Medulla oblongata (tissue), 1 donor: ENCODE measurements around the gene ASTN2.
"Not testable (repeated sequence)": the region's sequence is repeated elsewhere in the genome, so short reads cannot be mapped to it uniquely, and the experiment has no call there.

Source experiments
- DNase-seq: peaks from one replicate; pipeline ENCODE4 v3.0.0-alpha.2; 2015; ENCODE audit errors: extremely low spot score

The ASTN2 gene

DNA sequence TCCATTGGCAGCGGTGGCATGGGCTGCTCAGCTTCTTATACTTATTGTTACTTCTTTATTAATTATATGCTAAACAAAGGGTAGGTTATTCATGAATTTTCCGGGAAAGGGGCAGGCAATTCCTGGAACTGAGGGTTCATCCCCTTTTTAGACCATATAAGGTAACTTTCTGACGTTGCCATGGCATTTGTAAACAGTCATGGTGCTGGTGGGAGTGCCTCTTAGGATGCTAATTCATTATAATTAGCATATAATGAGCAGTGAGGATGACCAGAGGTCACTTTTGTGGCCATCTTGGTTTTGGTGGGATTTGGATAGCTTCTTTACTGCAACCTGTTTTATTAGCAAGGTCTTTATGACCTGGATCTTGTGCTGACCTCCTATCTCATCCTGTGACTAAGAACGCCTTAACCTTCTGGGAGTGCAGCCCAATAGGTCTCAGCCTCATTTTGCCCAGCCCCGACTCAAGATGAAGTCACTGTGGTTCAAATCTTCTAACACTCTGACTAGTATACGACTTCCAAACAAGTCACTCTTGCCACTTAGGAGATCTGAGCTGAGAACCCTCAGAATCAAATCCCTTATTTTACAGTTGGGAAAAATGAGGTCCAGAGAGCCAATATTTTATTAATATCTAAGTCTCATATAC lies 490.3 kb downstream of the ASTN2 start:
- no peak for DNase-seq

DNA sequence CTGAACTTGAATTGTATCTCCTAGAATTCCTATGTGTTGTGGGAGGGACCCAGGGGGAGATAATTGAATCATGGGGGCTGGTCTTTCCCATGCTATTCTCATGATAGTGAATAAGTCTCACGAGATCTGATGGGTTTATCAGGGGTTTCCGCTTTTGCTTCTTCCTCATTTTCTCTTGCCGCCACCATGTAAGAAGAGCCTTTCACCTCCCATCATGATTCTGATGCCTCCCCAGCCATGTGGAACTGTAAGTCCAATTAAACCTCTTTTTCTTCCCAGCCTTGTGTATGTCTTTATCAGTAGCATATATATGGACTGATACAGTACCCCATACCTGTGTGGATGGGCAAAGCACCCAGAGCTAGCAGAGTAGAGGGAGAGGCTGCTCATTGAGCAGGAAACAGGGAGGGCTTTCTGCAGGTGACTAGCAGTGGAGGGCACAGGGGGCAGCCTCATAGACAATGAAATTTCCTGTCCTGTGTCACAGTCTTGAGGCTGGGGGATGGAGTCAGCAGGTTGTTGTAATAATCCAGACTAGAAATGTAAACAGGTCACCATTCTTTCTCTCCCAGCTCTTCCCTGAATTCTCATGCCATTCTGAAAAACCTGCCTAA lies 496.9 kb downstream of the ASTN2 start:
- not testable (repeated sequence) for DNase-seq

DNA sequence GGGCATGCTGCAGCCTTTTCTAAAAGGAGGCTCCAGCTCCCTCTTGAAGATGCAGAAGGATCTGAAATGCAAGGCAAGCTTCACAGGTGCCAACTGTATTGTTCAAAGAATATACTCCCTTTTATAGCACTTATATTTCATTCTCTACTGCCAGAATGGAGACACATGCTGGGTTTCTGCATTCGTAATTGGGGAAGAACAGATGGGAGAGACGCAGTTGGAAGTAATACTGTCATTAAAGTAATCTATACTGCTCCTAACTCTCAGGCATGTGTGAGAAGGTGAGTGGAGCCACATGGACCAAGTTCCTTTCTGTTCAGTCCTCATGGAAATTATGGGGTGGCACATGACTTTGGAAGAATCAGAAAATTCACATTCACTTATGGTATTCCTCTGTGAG lies 501.3 kb downstream of the ASTN2 start:
- DNase-seq, result no peak

DNA sequence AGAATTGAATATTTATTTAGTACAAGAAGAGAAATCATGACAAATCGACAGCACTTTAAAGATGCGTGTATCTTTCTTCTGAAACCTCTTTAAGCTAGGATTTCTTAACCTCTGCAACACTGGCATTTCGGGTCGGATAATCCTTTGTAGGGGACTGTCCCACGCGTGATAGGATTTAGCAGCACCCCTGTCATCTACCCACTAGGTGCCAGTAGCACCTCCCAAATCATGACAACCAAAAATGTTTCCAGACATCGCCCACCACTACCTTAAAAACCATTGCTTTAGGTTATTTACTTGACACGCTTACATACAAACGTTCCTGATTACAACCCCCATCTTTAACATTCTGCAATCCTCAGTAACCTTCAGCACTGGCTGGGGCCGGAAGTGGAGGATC lies 504.7 kb downstream of the ASTN2 start:
- DNase-seq, result no peak

DNA sequence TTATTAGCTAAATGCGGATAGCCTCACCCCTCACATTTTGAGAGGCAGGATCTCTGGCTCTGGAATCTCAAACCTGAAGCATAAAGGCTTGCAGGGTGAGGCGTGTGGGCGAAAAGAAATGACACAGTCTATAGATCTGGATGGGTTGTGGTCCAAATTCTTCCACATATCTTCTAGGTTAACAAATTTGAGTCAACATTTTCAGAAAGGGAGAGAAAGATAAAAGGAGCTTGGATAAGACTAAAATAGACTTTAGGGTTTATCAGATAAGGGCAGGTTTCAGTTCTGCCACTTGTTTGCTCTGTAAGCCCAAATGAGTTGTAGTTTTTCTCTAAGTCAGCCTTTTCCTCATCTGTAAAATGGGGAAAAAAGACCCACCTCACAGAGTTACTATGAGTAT lies 506.9 kb downstream of the ASTN2 start:
- no peak for DNase-seq

DNA sequence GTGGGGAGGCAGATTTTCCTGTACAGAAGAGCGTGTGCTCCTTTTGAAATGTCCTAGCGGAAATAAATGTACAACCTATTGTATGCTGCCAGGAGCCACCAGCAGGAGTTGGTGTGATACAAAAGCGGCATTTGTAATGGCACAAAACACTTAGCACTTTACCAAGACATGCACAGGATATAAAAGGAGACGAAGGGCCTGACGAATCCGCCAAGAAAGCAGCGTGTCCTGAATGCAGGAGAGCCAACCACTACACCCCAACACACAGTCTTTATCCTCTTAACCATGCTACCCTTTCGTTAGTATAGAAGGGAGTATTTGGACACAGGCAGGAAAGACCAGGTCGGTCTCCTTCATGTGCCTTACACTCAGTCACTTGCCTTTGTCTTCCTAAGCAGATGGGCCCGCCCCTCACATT lies 509.7 kb downstream of the ASTN2 start:
- peak; percentile 40 for DNase-seq

DNA sequence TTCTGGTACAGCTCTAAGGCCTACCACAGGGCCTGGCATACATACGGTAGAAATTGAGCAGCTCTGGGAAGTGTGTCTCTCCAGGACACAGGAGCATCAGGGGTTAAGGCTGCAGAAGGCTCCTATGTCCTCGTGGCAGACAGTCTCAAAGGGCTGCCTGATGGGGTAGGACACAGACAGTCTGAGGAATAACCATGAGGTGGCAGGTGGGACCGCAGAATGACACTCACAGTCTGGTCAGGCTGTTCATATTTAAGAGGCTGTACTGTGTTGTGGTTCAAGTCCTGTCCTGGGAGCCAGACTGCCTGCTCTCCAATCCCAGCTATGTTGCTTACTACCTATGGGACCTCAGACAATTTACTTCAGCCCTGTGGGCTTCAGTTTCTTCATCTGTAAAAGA lies 510.7 kb downstream of the ASTN2 start:
- no peak for DNase-seq

DNA sequence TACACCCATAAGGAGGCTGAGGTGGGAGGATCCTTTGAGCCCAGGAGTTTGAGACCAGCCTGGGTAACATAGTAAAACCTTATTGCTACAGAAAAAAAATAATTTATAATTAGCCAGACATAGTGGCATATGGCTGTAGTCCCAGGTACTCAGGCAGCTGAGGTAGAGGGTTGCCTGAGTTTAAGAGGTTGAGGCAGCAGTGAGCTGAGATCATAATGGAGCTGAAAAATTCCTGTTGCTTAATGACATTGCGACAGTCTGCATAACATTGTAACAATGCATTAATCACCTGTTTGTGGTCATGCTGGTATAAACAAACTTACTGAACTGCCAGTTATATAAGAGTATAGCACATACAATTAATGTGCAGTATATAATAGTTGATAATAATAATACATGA lies 513.6 kb downstream of the ASTN2 start:
- DNase-seq, result no peak

DNA sequence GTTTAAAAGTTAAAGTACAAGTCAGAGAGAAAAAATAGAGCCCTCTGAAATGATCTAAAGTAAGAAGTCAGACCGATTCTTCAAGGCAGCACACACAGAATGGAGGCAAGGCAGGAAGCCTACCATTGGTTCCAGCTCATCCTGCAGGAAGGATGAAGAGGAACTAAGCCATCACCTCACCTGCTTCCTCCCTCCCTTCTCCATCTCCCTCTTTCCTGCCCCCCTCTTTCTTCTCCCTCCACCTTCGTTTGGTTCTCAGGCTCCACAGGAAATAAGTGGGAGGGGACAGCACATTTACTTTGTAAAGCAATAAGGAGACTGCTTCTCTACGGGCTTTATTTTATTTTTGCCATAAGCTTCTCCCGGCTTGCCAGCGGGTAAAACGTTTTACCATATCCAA lies 514.3 kb downstream of the ASTN2 start:
- DNase-seq, result no peak

DNA sequence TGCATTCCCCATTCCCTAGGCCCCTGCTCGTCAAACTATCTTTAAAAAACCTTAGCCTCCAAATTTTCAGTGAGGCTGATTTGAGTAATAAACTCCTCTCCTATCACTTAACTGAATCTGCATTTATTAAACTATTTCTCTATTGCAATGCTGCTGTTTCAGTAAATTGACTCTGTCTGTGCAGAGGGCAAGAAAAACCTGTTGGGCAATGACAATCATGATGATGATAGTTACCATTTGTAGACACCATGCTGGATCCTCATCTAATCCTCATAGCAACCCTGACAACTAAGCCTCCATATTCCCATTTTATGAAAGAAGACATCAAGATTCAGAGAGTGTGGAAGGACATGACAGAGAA lies 514.9 kb downstream of the ASTN2 start:
- no peak for DNase-seq

DNA sequence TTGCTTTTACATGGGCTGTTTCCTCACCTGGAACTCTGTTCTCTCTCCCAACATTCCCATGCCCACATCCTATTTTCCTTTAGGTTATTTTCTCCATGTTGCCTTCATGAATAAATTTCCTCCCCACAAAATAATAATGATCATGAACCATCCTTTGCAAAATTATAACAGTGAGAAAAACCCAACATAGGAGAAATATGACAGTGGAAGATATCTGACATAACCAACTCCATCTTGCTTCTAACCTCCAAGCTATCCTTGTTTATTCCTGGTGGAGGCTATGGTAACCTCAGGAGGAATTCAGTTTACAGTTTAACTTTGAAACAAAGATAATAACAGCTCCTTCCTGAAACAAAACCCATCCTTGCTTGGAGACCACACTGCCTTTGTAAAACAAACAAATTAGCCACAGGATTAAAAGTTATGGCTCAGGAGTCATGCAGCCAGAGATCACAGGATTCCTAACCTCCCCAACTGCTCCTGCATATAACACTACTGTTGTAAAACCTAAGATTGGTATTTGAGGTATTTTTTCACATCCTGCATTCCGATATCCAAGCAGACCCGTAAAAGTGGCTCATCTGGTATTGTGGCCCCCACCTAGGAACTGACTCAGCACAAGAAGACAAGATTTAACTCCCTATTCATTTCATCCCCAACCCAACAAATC lies 515.4 kb downstream of the ASTN2 start:
- no peak for DNase-seq

GRCh38 chr9:116898131-116898530 lies 516.7 kb downstream of the ASTN2 start:
- DNase-seq, result not testable (repeated sequence)

DNA sequence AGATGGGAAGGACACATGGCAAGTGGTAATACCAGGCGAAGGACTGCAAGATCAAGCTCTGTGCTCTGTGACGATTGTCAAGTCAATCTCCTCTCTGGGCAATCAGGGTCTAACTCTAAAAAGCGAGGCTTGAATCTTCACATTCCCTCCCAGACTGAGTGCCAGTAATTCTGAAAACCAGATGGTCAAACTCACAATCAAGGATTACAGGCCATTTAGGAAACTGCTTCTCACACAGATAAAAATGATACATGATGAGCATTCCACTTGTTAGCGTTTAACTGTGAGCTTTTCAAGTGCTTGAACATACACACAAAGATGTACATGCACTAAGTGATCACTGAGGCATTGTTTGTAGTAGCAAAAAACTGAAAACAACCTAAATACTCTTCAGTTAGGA lies 517.7 kb downstream of the ASTN2 start:
- no peak for DNase-seq

DNA sequence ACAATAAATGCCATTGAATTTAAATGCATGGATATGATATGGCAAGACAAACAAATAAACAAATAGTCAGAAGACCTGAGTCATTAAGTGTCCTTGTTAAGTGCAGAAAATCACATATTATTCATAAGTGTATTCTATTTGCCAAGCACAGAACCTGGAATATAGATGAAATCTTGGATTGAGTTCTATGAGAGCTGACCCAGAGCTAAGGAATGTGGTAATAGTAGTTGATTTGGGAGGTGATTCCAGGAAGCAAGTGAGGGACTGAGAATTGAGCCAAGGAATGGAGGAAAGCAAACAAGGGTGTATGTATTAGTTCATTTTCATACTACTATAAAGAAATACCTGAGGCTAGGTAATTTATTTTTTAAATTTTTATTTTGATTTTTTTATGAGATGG lies 518.9 kb downstream of the ASTN2 start:
- DNase-seq, result no peak

DNA sequence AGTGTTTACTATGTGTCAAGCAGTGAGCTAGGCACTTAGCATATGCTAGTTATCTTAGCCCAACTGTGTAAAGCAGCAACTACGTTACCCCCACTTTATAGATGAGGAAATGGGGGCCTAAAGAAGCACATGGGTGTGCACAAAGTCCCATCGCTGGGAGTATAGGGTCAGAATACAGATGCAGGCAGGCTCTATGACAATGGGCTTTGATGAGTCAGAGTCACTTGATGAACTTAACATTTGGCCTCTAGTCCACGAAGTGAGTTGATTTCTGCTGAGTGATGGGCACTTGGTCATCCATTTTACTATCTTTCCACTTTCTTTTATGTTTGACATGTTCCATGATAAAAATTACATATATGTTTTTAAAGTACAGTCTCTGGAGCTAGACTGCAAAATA lies 523.4 kb downstream of the ASTN2 start:
- peak; percentile 49 for DNase-seq

GRCh38 chr9:116888476-116888875 lies 526.4 kb downstream of the ASTN2 start:
- DNase-seq, result not testable (repeated sequence)

- DNase-seq, result no peak
Observed at GRCh38 chr9:116888066-116888465, 526.8 kb downstream of the ASTN2 start.

DNA sequence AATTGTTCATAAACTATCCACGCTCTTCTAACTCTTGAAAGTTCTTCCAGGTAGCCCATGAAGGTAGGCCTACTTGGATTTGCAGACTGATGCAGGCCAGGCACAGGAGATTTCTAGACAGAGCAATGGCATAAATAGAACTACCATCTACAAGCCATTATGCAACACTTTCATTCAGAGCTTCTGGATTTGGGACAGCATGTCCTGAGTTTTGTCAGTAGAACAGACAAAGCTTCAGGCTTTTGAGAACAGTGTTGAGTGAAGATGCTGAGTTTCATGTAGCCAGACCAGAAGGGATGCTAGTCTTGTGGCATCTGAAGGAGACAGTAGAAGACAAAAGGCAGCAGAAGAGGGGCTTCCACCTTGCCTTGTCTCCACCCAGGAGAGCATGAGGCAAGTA lies 531.2 kb downstream of the ASTN2 start:
- DNase-seq, result no peak

DNA sequence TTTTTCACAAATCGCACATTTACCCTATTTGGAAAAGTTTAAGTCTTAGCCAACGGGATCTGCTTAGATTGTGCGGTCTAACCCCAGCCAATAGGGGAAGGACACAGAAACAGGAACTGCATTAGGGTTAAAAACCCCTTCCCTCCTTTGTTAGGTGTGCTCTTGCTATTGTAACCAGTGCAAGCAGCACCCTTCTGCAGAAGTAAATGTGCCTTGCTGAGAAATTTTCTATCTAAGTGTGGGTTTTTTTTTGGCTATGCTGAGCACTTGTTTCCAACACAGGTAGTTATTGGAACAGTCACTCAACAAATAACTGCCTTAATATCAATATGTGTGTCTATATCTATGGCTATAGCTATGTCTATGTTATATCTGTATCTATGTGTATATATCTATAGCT lies 537.8 kb downstream of the ASTN2 start:
- DNase-seq, result no peak

- no peak for DNase-seq
Observed at GRCh38 chr9:116875576-116875975, 539.3 kb downstream of the ASTN2 start.

DNA sequence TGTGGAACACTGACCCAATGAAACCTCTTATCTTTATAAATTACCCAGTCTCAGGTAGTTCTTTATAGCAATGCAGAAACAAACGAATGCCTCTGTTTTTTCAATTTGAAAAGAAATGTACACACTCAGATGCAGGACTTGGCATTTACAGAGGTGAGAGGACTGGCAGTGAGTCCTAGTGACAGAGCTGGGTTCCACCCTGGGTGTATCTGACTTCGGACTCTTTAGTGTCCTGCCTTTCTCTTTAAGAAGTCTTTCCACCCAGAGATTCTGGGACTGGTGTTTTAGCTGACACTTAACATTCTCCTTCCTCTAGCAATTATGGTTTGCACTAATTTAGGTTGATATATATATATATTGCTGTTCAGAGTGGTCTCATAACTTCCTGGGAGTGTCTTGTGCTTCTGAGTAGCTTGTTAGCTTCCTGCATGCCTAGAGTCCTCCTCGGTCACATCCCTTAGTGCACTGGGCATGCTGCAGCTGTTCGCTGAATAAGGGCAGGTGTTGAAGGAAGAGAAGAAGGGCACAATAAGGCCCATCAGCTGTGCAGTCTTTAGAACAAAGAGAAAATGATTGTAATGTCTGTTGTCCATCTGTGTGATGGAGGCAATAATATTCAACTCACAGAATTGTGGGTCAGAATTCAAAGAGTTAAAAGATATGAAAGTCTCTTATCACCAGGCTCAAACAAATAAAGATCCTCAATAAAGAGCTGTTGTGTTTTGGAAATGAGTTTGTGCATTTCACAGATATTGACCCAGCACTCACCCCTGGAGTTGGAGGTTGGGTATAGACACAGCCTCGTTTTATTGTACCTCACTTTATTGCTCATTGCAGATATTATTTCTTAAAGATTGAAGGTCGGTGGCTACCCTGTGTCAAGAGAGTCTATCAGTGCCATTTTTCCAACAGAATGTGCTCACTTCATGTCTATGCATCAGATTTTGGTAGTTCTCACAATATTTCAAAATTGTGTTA lies 540.6 kb downstream of the ASTN2 start:
- no peak for DNase-seq

GRCh38 chr9:116873491-116873890 lies 541.4 kb downstream of the ASTN2 start:
- no peak for DNase-seq
